Spinal cord (tissue), 10 donors: ENCODE measurements around the gene DRG1. TPM values are rescaled to one million over a fixed set of nuclear protein-coding genes. Genes with fewer than 3 reads are reported as not detected.
A peak's percentile ranks its signal among the peaks of the same experiment; 100 is the strongest.
"Not testable (repeated sequence)": the region's sequence is repeated elsewhere in the genome, so short reads cannot be mapped to it uniquely, and the experiment has no call there.

Source experiments
- DNase-seq, 6 donors: peaks; one replicate each; pipeline versions ENCODE4 v3.0.0 to v3.0.0-alpha.2; 2013 to 2015; ENCODE audit warnings: low spot score in 6 of 6, low read depth in 4 of 6
- H3K27ac ChIP-seq: one replicate; pipeline ENCODE4 v1.5.1; 2013; ENCODE audit warnings: low read depth, low read length, control low read depth
- H3K27me3 ChIP-seq: one replicate; pipeline ENCODE4 v1.6.1; 2013; ENCODE audit warnings: low read length; ENCODE audit not compliant: control insufficient read depth, insufficient read depth
- H3K36me3 ChIP-seq: one replicate; pipeline ENCODE4 v1.6.1; 2013; ENCODE audit warnings: low read length; ENCODE audit not compliant: control insufficient read depth, insufficient read depth
- H3K4me1 ChIP-seq: one replicate; pipeline ENCODE4 v1.6.1; 2013; ENCODE audit warnings: low read length; ENCODE audit not compliant: control insufficient read depth, insufficient read depth
- H3K4me3 ChIP-seq: one replicate; pipeline ENCODE4 v1.5.1; 2013; ENCODE audit warnings: low read depth, low read length, control low read depth
- H3K9me3 ChIP-seq: one replicate; pipeline ENCODE4 v1.6.1; 2013; ENCODE audit warnings: low read length; ENCODE audit not compliant: control insufficient read depth, insufficient read depth
- WGBS: methylation state at CpG from one replicate; pipeline ENCODE4 v1.1.5; 2013; ENCODE audit warnings: missing lambda C conversion rate; ENCODE audit not compliant: insufficient coverage; 5-methylcytosine and 5-hydroxymethylcytosine counted together
- polyA plus RNA-seq, 2 donors: library from polyadenylated mRNA; unstranded; fragments of 120-200 nt; gene quantifications; one replicate each; pipeline ENCODE4 v1.2.1, GENCODE V29; 2013; ENCODE audit not compliant: insufficient read length in 2 of 2
- total RNA-seq, 2 donors: library from RNA; depleted of rRNA in 1 of 2; stranded (reverse); fragments of 120-200 nt in 1 of 2; fragments of >200 nt in 1 of 2; gene quantifications; one replicate each; pipeline versions ENCODE4 v1.2.3 to v1.2.4, GENCODE V29; 2013 to 2014
- donor health status: healthy.

DRG1 gene
- total and polyA plus RNA-seq, 4 donors, result 62.6 to 81.5 (median 66.5) TPM

DNA sequence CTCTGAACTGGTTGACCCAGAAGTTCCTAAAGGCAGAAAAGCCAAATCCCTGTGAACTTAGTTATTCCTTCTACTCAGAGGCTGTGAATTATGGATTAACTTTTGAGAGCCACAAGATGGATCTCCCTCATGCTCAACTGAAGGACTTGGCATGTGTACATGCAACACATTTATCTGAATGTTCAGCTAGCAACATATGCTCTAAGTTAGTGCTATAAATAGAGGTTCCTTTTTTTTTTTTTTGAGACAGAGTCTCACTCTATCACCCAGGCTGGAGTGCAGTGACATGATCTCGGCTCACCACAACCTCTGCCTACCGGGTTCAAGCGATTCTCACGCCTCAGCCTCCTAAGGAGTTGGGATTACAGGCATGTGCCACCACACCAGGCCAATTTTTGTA is 50.1 kb downstream of the DRG1 start:
- Histone ChIP-seq H3K27ac (no peak overlapping the region), H3K4me1 (no peaks in the 10 kb centered on the region), H3K27me3 (no peaks in the 10 kb centered on the region), H3K4me3 (no peak overlapping the region), H3K36me3 (peaks cover 46% of the 10 kb centered on the region), H3K9me3 (no peaks in the 10 kb centered on the region)
- peak in 1 of 6 donors; percentile 63 for DNase-seq
- no CpG with 5 or more reads among the region's 4 CpGs for WGBS

DNA sequence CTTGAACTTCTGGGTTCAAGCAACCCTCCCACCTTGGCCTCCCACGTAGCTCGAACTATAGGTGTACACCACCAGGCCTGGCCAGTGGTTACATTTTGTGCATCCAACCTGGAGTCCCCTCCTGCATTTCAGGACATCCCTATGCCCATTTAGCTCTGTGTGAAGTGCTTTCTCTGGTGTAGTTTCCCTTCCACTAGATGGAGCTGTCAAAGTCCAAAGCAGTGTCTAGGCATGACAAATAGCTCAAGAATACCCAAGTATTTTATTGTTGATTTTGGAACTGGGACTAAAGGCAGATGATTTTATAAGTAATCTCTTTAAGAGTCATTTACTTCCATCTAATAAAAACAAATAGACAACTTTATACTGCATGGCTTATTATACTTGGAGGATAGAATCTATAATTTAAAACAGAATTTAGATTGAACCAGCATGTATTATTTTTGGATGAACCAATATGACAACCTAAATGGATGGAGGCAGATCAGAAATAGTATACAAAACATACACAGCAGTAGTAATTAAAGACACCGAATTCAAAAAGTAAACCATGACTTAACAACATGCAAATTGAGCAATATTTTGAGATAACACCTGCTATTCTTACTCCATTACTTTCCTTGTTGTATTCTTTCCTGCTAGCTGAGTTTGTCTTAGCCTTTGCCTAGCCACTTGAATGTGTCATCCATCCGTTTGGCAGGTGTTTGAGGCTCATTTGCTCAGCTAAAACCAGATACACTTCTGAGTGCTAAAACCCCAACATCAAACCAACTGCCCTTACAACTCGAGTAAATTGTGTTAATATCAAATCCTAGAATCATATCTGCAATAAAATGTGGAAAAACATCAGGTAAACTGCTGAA is 52.5 kb downstream of the DRG1 start:
- peak in 1 of 6 donors; percentile 10 for DNase-seq
- H3K9me3 ChIP-seq, result no peaks in the 10 kb centered on the region
- H3K27ac ChIP-seq, result no peak overlapping the region
- WGBS, result 100% methylated on average over 2 of the region's 5 CpGs
- peaks cover 36% of the 10 kb centered on the region for H3K36me3 ChIP-seq
- H3K4me3 ChIP-seq, result no peak overlapping the region
- no peaks in the 10 kb centered on the region for H3K27me3 ChIP-seq
- no peaks in the 10 kb centered on the region for H3K4me1 ChIP-seq

DNA sequence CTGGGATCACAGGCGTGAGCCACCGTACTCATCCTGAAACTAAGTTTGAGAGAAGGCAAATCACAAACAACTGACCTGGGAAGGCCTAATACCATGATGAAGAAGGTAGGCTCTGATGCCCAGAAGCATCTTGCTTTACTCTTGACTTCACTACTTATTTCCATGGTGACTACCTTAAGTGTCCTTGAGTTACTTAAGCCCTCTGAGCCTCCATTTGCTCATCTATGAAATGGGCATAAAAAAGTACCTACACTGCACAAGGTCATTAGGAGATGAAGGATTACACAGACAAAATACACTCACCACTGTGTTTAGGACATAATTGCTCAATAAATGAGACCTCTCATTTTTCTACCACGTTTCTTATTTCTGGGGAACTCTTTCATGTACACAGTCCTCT is 62.3 kb downstream of the DRG1 start:
- H3K36me3 ChIP-seq, result peaks cover 41% of the 10 kb centered on the region
- no peak overlapping the region for H3K27ac ChIP-seq
- no peak for DNase-seq
- H3K9me3 ChIP-seq, result no peaks in the 10 kb centered on the region
- H3K27me3 ChIP-seq, result no peaks in the 10 kb centered on the region
- H3K4me3 ChIP-seq, result no peak overlapping the region
- WGBS, result 100% methylated on average over 1 of the region's 3 CpGs
- H3K4me1 ChIP-seq, result no peaks in the 10 kb centered on the region

DNA sequence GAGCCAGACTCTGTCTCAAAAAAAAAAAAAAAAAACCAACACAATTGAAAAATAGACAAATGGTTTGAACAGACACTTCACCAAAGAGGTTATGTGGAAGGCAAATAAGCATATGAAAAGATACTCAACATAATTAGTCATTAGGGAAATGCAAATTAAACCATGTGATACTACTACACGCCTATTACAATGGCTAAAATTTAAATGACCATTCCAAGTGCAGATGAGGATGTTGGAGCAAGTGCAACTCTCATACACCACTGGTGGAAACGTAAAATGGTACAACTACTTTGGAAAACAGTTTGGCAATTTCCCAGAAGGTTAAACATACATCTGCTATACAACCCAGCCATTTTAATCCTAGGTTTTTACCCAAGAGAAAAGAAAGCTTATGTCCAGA is 65.9 kb downstream of the DRG1 start:
- no peaks in the 10 kb centered on the region for H3K4me1 ChIP-seq
- H3K36me3 ChIP-seq, result peaks cover 50% of the 10 kb centered on the region
- WGBS, result 83% methylated on average over 1 of the region's 2 CpGs
- no peak overlapping the region for H3K27ac ChIP-seq
- no peaks in the 10 kb centered on the region for H3K27me3 ChIP-seq
- H3K9me3 ChIP-seq, result no peaks in the 10 kb centered on the region
- DNase-seq, result no peak
- no peak overlapping the region for H3K4me3 ChIP-seq

DNA sequence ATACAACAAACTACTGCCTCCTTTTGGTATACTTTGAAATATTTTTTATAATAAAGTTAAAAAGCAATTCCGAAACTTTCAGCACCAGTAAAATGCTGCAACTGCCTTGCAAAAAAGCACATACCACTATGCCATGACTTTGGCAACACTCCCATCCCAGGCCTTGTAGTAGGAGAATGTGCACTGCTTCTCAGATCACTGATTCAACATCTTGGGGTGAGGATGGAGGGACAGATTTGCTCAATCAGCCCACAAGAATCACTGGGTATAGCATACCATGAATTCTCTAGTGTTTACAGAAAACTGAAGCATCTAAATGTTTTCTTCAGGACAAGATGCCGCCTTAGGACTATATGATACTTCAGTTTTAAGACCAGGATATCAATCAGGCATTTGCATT is 75.3 kb downstream of the DRG1 start:
- Histone ChIP-seq H3K27me3 (no peaks in the 10 kb centered on the region), H3K27ac (no peak overlapping the region), H3K9me3 (no peaks in the 10 kb centered on the region), H3K36me3 (peaks cover 34% of the 10 kb centered on the region), H3K4me3 (no peak overlapping the region), H3K4me1 (no peaks in the 10 kb centered on the region)
- no CpG with 5 or more reads among the region's 2 CpGs for whole genome bisulfite sequencing
- no peak for DNase-seq

DNA sequence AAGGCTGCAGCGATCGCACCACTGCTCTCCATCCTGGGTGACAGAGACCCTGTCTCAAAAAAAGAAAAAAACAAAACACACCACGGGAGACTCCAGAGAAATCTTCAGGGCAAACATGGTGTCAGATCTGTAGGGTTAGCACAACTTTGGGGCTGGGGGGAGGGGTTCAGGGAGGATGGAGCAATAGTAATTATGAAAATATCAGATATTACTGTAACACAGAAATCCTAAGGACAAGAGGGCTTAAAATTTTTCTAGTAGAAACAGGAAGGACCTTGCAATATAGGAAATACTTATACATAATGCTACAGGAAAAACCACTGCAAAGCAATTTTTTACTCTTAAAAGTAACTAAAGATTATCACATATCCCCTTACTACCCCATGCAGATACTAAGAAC is 76.4 kb downstream of the DRG1 start:
- Histone ChIP-seq H3K27ac (no peak overlapping the region), H3K36me3 (peaks cover 34% of the 10 kb centered on the region), H3K9me3 (no peaks in the 10 kb centered on the region), H3K27me3 (no peaks in the 10 kb centered on the region), H3K4me1 (no peaks in the 10 kb centered on the region), H3K4me3 (no peak overlapping the region)
- WGBS, result no CpG with 5 or more reads among the region's 3 CpGs
- no peak for DNase-seq

DNA sequence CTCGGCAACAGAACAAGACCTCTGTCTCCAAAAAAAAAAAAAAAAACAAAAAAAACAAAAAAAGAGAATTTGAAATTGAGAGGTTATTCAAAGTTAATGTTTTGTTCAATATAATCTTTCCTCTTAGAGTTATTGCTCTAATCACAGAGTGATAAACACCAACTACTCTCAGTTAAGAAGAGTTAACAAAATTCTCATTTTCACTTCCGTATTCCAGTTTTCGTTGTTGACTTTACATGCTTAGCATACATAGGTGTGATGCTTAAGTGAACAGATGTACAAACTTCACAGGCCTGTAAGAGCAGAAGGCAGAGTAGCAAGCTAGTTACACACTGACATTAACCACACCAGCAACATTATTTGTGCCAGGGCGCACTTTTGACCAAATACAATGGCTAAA is 77.9 kb downstream of the DRG1 start:
- DNase-seq, result no peak
- Histone ChIP-seq H3K4me1 (no peaks in the 10 kb centered on the region), H3K27me3 (no peaks in the 10 kb centered on the region), H3K9me3 (no peaks in the 10 kb centered on the region), H3K36me3 (peaks cover 40% of the 10 kb centered on the region), H3K27ac (no peak overlapping the region), H3K4me3 (no peak overlapping the region)
- no CpG with 5 or more reads among the region's 4 CpGs for WGBS

DNA sequence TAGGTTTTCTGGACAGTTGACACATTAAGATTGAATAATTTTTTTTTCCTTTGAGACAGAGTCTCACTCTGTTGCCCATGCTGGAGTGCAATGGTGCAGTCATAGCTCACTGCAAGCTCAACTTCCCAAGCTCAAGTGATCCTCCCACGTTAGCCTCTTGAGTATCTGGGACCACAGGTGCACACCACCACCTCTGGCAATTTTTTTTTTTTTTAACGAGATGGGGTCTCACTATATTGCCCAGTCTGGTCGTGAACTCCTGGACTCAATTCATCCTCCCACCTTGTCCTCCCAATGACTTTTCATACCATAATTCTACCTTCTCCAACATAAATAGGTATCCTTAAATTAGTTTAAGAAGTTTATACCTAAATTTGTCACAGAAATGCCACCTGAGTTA is 81.7 kb downstream of the DRG1 start:
- DNase-seq, result no peak
- Histone ChIP-seq H3K27me3 (no peaks in the 10 kb centered on the region), H3K27ac (no peak overlapping the region), H3K9me3 (no peaks in the 10 kb centered on the region), H3K4me1 (no peaks in the 10 kb centered on the region), H3K4me3 (no peak overlapping the region), H3K36me3 (peaks cover 59% of the 10 kb centered on the region)
- WGBS, result 90% methylated on average over 2 of the region's 3 CpGs

DNA sequence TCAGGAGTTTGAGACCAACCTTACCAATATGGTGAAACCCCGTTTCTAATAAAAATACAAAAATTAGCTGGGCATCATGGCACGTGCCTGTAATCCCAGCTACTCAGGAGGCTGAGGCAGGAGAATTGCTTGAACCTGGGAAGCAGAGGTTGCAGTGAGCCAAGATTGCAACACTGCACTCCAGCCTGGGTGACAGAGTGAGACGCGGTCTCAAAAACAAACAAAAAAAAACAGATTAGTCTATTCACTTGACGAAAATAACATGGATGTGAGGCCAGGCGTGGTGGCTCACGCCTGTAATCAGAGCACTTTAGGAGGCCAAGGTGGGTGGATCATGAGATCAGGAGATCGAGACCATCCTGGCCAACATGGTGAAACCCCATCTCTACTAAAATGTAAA is 83.1 kb downstream of the DRG1 start:
- H3K36me3 ChIP-seq, result peaks cover 64% of the 10 kb centered on the region
- not testable (repeated sequence) for H3K27me3 ChIP-seq, H3K27ac ChIP-seq, DNase-seq, H3K9me3 ChIP-seq, H3K4me1 ChIP-seq, H3K4me3 ChIP-seq
- WGBS, result 87% methylated on average over 3 of the region's 8 CpGs
